IPS DF 6.9 (cell line): Measurements from ENCODE around the gene MEGF11.

Experiments
- DNase-seq: peaks from one replicate; pipeline ENCODE4 v3.0.0-alpha.2; 2013; ENCODE audit warnings: low read depth, low spot score
- H3K27ac ChIP-seq: one replicate; pipeline ENCODE4 v1.5.1; 2013; ENCODE audit warnings: low read length, control low read depth
- H3K27me3 ChIP-seq: 2 replicates; pipeline ENCODE4 v1.6.1; 2013; ENCODE audit warnings: mild to moderate bottlenecking, low read length; ENCODE audit not compliant: control insufficient read depth, insufficient read depth
- H3K36me3 ChIP-seq: 2 replicates; pipeline ENCODE4 v1.6.1; 2013; ENCODE audit warnings: low read length; ENCODE audit not compliant: control insufficient read depth, insufficient read depth
- H3K4me1 ChIP-seq: 2 replicates; pipeline ENCODE4 v1.6.1; 2013; ENCODE audit warnings: low read length; ENCODE audit not compliant: control insufficient read depth, insufficient read depth
- H3K4me3 ChIP-seq: 2 replicates; pipeline ENCODE4 v1.5.1; 2013; ENCODE audit warnings: mild to moderate bottlenecking, low read length
- H3K9me3 ChIP-seq: 2 replicates; pipeline ENCODE4 v1.6.1; 2013; ENCODE audit warnings: low read length, inconsistent platforms; ENCODE audit not compliant: control insufficient read depth, insufficient read depth
- WGBS: extraction: QIAGEN DNeasy Blood & Tissue Kit; methylation state at CpG from one replicate; pipeline ENCODE4 v1.1.7; 2013; ENCODE audit warnings: mixed read lengths, missing lambda C conversion rate; ENCODE audit not compliant: insufficient read length, insufficient coverage; 5-methylcytosine and 5-hydroxymethylcytosine counted together

The MEGF11 gene

GRCh38 chr15:65922621-65923020 is 330.9 kb downstream of the MEGF11 start:
- Histone ChIP-seq H3K27me3 (no peaks in the 10 kb centered on the region), H3K36me3 (no peaks in the 10 kb centered on the region), H3K9me3 (no peaks in the 10 kb centered on the region), H3K27ac (no peak overlapping the region), H3K4me1 (no peaks in the 10 kb centered on the region), H3K4me3 (no peak overlapping the region; the same call in 1 of the 2 replicates)
- no peak for DNase-seq
- no CpG with 5 or more reads among the region's 7 CpGs for WGBS

GRCh38 chr15:65921780-65922179 is 331.8 kb downstream of the MEGF11 start:
- H3K4me1 ChIP-seq, result no peaks in the 10 kb centered on the region
- H3K27ac ChIP-seq, result no peak overlapping the region
- H3K4me3 ChIP-seq, result no peak overlapping the region
- WGBS, result no CpG with 5 or more reads among the region's 5 CpGs
- H3K36me3 ChIP-seq, result no peaks in the 10 kb centered on the region
- no peaks in the 10 kb centered on the region for H3K9me3 ChIP-seq
- no peaks in the 10 kb centered on the region for H3K27me3 ChIP-seq
- no peak for DNase-seq

GRCh38 chr15:65920825-65921309 is 332.7 kb downstream of the MEGF11 start:
- H3K27ac ChIP-seq, result no peak overlapping the region
- DNase-seq, result no peak
- peaks cover 2% of the 10 kb centered on the region; the same call in 1 of the 2 replicates for H3K4me1 ChIP-seq
- no peaks in the 10 kb centered on the region for H3K9me3 ChIP-seq
- WGBS, result no CpG with 5 or more reads among the region's 4 CpGs
- H3K36me3 ChIP-seq, result no peaks in the 10 kb centered on the region
- no peak overlapping the region for H3K4me3 ChIP-seq
- H3K27me3 ChIP-seq, result no peaks in the 10 kb centered on the region

- no peak overlapping the region for H3K4me3 ChIP-seq
- H3K27me3 ChIP-seq, result no peaks in the 10 kb centered on the region
- no peaks in the 10 kb centered on the region for H3K36me3 ChIP-seq
- H3K27ac ChIP-seq, result no peak overlapping the region
- no CpG with 5 or more reads among the region's 1 CpG for WGBS
- peaks cover 2% of the 10 kb centered on the region; the same call in 1 of the 2 replicates for H3K4me1 ChIP-seq
- no peak for DNase-seq
- no peaks in the 10 kb centered on the region for H3K9me3 ChIP-seq
Observed at GRCh38 chr15:65920121-65920520, 333.4 kb downstream of the MEGF11 start.

GRCh38 chr15:65919353-65919752 is 334.2 kb downstream of the MEGF11 start:
- no peak overlapping the region for H3K27ac ChIP-seq
- H3K9me3 ChIP-seq, result no peaks in the 10 kb centered on the region
- H3K4me1 ChIP-seq, result peaks cover 2% of the 10 kb centered on the region; the same call in 1 of the 2 replicates
- H3K27me3 ChIP-seq, result no peaks in the 10 kb centered on the region
- WGBS, result no CpG with 5 or more reads among the region's 9 CpGs
- no peak overlapping the region for H3K4me3 ChIP-seq
- DNase-seq, result no peak
- H3K36me3 ChIP-seq, result no peaks in the 10 kb centered on the region

- no CpG with 5 or more reads among the region's 5 CpGs for WGBS
- Histone ChIP-seq H3K27ac (no peak overlapping the region), H3K4me1 (peaks cover 2% of the 10 kb centered on the region; the same call in 1 of the 2 replicates), H3K27me3 (no peaks in the 10 kb centered on the region), H3K4me3 (no peak overlapping the region), H3K36me3 (no peaks in the 10 kb centered on the region), H3K9me3 (no peaks in the 10 kb centered on the region)
- no peak for DNase-seq
Observed at GRCh38 chr15:65918945-65919344, 334.6 kb downstream of the MEGF11 start.

GRCh38 chr15:65918357-65918920 is 335.1 kb downstream of the MEGF11 start:
- WGBS, result no CpG with 5 or more reads among the region's 3 CpGs
- Histone ChIP-seq H3K4me3 (no peak overlapping the region), H3K27me3 (no peaks in the 10 kb centered on the region), H3K4me1 (peaks cover 2% of the 10 kb centered on the region; the same call in 1 of the 2 replicates), H3K36me3 (no peaks in the 10 kb centered on the region), H3K9me3 (no peaks in the 10 kb centered on the region), H3K27ac (no peak overlapping the region)
- DNase-seq, result no peak

GRCh38 chr15:65917936-65918335 is 335.6 kb downstream of the MEGF11 start:
- H3K4me3 ChIP-seq, result no peak overlapping the region
- no CpG with 5 or more reads among the region's 4 CpGs for WGBS
- H3K36me3 ChIP-seq, result no peaks in the 10 kb centered on the region
- H3K27ac ChIP-seq, result no peak overlapping the region
- no peak for DNase-seq
- H3K4me1 ChIP-seq, result peaks cover 2% of the 10 kb centered on the region; the same call in 1 of the 2 replicates
- H3K27me3 ChIP-seq, result no peaks in the 10 kb centered on the region
- H3K9me3 ChIP-seq, result no peaks in the 10 kb centered on the region

GRCh38 chr15:65917407-65917756 is 336.2 kb downstream of the MEGF11 start:
- H3K4me3 ChIP-seq, result no peak overlapping the region
- peaks cover 2% of the 10 kb centered on the region; the same call in 1 of the 2 replicates for H3K4me1 ChIP-seq
- no CpG with 5 or more reads among the region's 3 CpGs for whole genome bisulfite sequencing

GRCh38 chr15:65916664-65917406 is 336.7 kb downstream of the MEGF11 start:
- no peaks in the 10 kb centered on the region for H3K36me3 ChIP-seq
- DNase-seq, result peak; percentile 50
- H3K4me1 ChIP-seq, result peaks cover 2% of the 10 kb centered on the region; the same call in 1 of the 2 replicates
- no peak overlapping the region for H3K4me3 ChIP-seq
- WGBS, result no CpG with 5 or more reads among the region's 16 CpGs
- no peak overlapping the region for H3K27ac ChIP-seq
- H3K27me3 ChIP-seq, result no peaks in the 10 kb centered on the region
- H3K9me3 ChIP-seq, result no peaks in the 10 kb centered on the region

More at GRCh38 chr15:65917407-65917756, 336.2 kb downstream of the MEGF11 start:
- Histone ChIP-seq H3K9me3 (no peaks in the 10 kb centered on the region), H3K36me3 (no peaks in the 10 kb centered on the region), H3K27me3 (no peaks in the 10 kb centered on the region), H3K27ac (no peak overlapping the region)
- DNase-seq, result no peak
